Lung (tissue), 12 donors: ENCODE results near the gene STEAP1B. TPM values are rescaled to one million over a fixed set of nuclear protein-coding genes. Genes with fewer than 3 reads are reported as not detected.
"Not testable (repeated sequence)": the region's sequence is repeated elsewhere in the genome, so short reads cannot be mapped to it uniquely, and the experiment has no call there.

ENCODE experiments used
- ATAC-seq: fragments of 200-7000 bp; cut with Tn5 transposase; one replicate; pipeline ENCODE4 v1.9.1; 2020; ENCODE audit warnings: moderate number of reproducible peaks; ENCODE audit not compliant: insufficient read depth, low FRiP score
- DNase-seq, 3 donors: peaks; one replicate each; pipeline ENCODE4 v3.0.0-alpha.2; 2013 to 2017
- H3K27ac ChIP-seq, 2 donors: one replicate each; pipeline ENCODE4 v1.5.1; 2013; ENCODE audit warnings: mild to moderate bottlenecking in 2 of 2, moderate library complexity in 2 of 2, control low read depth in 1 of 2, inconsistent platforms in 1 of 2, low read depth in 1 of 2, low read length in 1 of 2
- H3K27me3 ChIP-seq, 3 donors: one replicate each; pipeline ENCODE4 v1.5.1; 2013; ENCODE audit warnings: low read length in 2 of 3; ENCODE audit not compliant: control insufficient read depth in 3 of 3, insufficient read depth in 3 of 3
- H3K36me3 ChIP-seq, 4 donors: one replicate each; pipeline ENCODE4 v1.5.1; 2013; ENCODE audit warnings: low read length in 4 of 4, mild to moderate bottlenecking in 1 of 4, moderate library complexity in 1 of 4; ENCODE audit not compliant: control insufficient read depth in 4 of 4, insufficient read depth in 4 of 4
- H3K4me1 ChIP-seq, 5 donors: one replicate each; pipeline ENCODE4 v1.5.1; 2013; ENCODE audit warnings: low read length in 5 of 5, mild to moderate bottlenecking in 2 of 5, moderate library complexity in 1 of 5; ENCODE audit not compliant: control insufficient read depth in 5 of 5, insufficient read depth in 5 of 5
- H3K4me3 ChIP-seq: one replicate; pipeline ENCODE4 v1.5.1; 2013; ENCODE audit warnings: mild to moderate bottlenecking, control low read depth, moderate library complexity
- H3K9ac ChIP-seq, 2 donors: one replicate each; pipeline ENCODE4 v1.5.1; 2013; ENCODE audit warnings: low read length in 2 of 2, control low read depth in 1 of 2; ENCODE audit not compliant: insufficient read depth in 1 of 2
- H3K9me3 ChIP-seq, 4 donors: one replicate each; pipeline ENCODE4 v1.5.1; 2013; ENCODE audit warnings: low read length in 3 of 4, mild to moderate bottlenecking in 1 of 4, moderate library complexity in 1 of 4; ENCODE audit not compliant: control insufficient read depth in 4 of 4, insufficient read depth in 3 of 4
- WGBS, 2 donors: extraction: QIAGEN DNeasy Blood & Tissue Kit; methylation state at CpG; one replicate each; pipeline ENCODE4 v1.1.7; 2013; 5-methylcytosine and 5-hydroxymethylcytosine counted together
- polyA plus RNA-seq, 2 donors: library from polyadenylated mRNA; stranded (reverse); fragments of 200-250 nt; gene quantifications; one replicate each; pipeline ENCODE4 v1.2.1, GENCODE V29; 2013
- total RNA-seq, 2 donors: library from RNA; depleted of rRNA in 1 of 2; stranded (reverse); fragments of >200 nt in 1 of 2; gene quantifications; one replicate each; pipeline ENCODE4 v1.2.1, GENCODE V29; 2014 to 2021
- TF ChIP-seq, protein P1 (sequence below): IDR thresholded peaks from 2 replicates; pipeline ENCODE4 v1.5.1; 2012; ENCODE audit warnings: mild to moderate bottlenecking; ENCODE audit errors: control extremely low read depth, extremely low read depth
- donor health status: control.
- donor health status: control.
- donor health status: Bipolar disorder and iron deficiency.
- donor health status: healthy.
- donor health status: DM: yes; HTN: yes; CAD: no.

Gene STEAP1B
- total and polyA plus RNA-seq, 4 donors: 0.16 to 1.5 (median 0.96) TPM

DNA sequence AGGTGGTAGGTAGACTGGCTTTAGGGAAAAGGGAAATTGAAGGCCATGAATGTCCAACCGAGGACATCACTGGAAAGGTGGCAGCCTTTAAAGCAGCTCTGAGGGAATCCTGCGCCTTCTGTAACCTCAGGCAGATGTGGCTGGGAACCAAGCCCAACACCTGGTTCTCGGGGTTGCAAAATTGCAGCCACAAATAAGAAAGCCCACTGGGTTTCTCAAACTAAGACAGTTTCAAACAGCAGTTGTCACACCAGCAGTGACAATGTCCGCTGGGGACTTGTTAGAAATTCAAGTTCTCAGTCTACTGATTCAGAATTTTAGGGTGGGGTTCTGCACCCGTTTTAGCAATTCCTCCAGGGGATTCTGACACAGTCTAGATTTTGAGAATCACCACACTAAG is 42.7 kb upstream of the STEAP1B start:
- no peak overlapping the region for H3K4me3 ChIP-seq
- TF ChIP-seq, protein P1, sequence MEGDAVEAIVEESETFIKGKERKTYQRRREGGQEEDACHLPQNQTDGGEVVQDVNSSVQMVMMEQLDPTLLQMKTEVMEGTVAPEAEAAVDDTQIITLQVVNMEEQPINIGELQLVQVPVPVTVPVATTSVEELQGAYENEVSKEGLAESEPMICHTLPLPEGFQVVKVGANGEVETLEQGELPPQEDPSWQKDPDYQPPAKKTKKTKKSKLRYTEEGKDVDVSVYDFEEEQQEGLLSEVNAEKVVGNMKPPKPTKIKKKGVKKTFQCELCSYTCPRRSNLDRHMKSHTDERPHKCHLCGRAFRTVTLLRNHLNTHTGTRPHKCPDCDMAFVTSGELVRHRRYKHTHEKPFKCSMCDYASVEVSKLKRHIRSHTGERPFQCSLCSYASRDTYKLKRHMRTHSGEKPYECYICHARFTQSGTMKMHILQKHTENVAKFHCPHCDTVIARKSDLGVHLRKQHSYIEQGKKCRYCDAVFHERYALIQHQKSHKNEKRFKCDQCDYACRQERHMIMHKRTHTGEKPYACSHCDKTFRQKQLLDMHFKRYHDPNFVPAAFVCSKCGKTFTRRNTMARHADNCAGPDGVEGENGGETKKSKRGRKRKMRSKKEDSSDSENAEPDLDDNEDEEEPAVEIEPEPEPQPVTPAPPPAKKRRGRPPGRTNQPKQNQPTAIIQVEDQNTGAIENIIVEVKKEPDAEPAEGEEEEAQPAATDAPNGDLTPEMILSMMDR: no peak
- no peak overlapping the region for H3K27ac ChIP-seq
- H3K4me1 ChIP-seq: no peaks in the 10 kb centered on the region
- no peaks in the 10 kb centered on the region for H3K36me3 ChIP-seq
- ATAC-seq: no peak
- no peaks in the 10 kb centered on the region for H3K9me3 ChIP-seq
- DNase-seq: no peak
- H3K27me3 ChIP-seq: peaks cover 0 to 9% (median 8%) of the 10 kb centered on the region in 3 donors
- WGBS, 2 donors: 81 to 83% methylated on average over 5 of the region's 5 CpGs
- H3K9ac ChIP-seq: no peak overlapping the region

DNA sequence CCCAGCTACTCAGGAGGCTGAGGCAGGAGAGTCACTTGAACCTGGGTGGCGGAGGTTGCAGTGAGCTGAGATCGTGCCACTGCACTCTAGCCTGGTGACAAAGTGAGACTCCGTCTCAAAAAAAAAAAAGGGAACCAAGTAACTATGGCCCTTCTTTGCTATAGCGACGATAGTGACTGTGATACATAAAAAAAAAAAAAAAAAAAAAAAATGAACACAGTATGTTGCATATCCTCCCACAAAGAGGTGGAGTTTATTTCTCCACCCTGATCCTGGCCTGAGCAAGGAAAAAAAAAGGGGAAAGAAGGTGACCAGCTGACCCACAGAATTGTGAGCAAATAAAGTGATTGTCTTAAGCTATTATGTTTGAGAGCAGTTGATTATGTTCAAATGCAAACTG is 42.3 kb upstream of the STEAP1B start:
- Histone ChIP-seq H3K4me3 (no peak overlapping the region), H3K36me3 (no peaks in the 10 kb centered on the region), H3K9ac (no peak overlapping the region), H3K27me3 (peaks cover 0 to 8% (median 4%) of the 10 kb centered on the region in 3 donors), H3K9me3 (no peaks in the 10 kb centered on the region), H3K27ac (no peak overlapping the region), H3K4me1 (no peaks in the 10 kb centered on the region)
- ATAC-seq: no peak
- TF ChIP-seq, protein P1: no peak
- no peak for DNase-seq
- WGBS, 2 donors: 75% methylated on average over 5 of the region's 5 CpGs

DNA sequence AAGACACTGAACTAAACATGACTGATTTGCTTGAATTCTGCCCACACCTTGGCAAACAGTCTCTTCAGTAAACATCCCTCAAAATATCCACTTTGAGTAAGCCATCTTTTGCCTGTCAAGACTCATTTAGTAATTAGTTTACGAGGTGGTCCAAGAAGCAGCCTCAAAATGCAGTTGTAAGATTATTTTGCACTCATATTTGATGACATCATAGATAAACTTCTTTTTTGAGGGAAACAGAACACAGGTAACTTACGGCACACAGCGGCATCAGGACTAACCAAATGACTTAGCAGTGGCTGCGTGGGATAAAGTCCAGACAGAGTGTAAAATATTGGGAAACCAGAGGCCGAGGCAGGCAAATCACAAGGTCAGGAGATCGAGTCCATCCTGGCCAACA is 41.8 kb upstream of the STEAP1B start:
- ATAC-seq (no peak), DNase-seq (no peak)
- 96% methylated on average over 6 of the region's 6 CpGs for WGBS, 2 donors
- Histone ChIP-seq H3K9ac (no peak overlapping the region), H3K27me3 (peaks cover 0 to 4% (median 0%) of the 10 kb centered on the region in 3 donors), H3K9me3 (no peaks in the 10 kb centered on the region), H3K4me3 (no peak overlapping the region), H3K36me3 (no peaks in the 10 kb centered on the region), H3K4me1 (no peaks in the 10 kb centered on the region), H3K27ac (no peak overlapping the region)
- TF ChIP-seq, protein P1: no peak

DNA sequence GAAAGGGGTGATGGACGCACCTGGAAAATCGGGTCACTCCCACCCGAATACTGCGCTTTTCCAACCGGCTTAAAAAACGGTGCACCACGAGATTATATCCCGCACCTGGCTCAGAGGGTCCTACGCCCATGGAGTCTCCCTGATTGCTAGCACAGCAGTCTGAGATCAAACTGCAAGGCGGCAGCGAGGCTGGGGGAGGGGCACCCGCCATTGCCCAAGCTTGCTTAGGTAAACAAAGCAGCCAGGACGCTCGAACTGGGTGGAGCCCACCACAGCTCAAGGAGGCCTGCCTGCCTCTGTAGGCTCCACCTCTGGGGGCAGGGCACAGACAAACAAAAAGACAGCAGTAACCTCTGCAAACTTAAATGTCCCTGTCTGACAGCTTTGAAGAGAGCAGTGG is 28.5 kb upstream of the STEAP1B start:
- not testable (repeated sequence) for H3K4me1 ChIP-seq, H3K4me3 ChIP-seq, ATAC-seq, H3K9me3 ChIP-seq, H3K27ac ChIP-seq, DNase-seq, H3K27me3 ChIP-seq, H3K36me3 ChIP-seq, H3K9ac ChIP-seq
- WGBS, 2 donors: 72 to 82% methylated on average over 4 to 10 of the region's 14 CpGs

DNA sequence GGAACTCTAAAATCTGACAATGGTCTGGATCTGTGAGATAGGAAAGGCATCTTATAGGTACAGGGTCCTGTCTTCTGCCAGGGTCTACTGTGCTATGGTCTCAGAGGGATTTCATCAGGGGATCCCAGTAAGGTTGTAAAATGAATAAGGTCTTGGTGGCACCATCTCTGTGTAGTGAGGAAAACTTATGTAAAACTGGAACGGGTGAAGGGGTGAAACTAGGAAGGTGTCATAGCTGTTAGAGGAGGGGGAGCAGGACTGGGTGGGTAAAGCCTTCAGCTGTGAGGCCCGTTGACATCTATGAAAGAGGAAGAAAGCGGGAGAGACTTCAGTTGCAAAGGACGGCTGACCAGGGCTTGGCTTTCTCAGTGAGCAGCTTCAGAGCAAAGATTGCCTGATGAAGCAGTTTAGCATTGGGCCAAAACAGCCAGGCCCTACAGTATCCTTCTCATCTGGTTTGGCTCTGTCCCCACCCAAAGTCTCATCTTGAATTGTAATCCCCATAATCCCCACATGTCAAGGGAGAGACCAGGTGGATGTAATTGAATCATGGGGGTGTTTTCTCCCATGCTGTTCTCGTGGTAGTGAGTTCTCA is 24.5 kb upstream of the STEAP1B start:
- H3K9me3 ChIP-seq, H3K36me3 ChIP-seq, H3K4me3 ChIP-seq, H3K9ac ChIP-seq, DNase-seq, ATAC-seq, H3K27ac ChIP-seq, H3K27me3 ChIP-seq, H3K4me1 ChIP-seq: not testable (repeated sequence)
- 47 to 49% methylated on average over 5 of the region's 5 CpGs for WGBS, 2 donors

DNA sequence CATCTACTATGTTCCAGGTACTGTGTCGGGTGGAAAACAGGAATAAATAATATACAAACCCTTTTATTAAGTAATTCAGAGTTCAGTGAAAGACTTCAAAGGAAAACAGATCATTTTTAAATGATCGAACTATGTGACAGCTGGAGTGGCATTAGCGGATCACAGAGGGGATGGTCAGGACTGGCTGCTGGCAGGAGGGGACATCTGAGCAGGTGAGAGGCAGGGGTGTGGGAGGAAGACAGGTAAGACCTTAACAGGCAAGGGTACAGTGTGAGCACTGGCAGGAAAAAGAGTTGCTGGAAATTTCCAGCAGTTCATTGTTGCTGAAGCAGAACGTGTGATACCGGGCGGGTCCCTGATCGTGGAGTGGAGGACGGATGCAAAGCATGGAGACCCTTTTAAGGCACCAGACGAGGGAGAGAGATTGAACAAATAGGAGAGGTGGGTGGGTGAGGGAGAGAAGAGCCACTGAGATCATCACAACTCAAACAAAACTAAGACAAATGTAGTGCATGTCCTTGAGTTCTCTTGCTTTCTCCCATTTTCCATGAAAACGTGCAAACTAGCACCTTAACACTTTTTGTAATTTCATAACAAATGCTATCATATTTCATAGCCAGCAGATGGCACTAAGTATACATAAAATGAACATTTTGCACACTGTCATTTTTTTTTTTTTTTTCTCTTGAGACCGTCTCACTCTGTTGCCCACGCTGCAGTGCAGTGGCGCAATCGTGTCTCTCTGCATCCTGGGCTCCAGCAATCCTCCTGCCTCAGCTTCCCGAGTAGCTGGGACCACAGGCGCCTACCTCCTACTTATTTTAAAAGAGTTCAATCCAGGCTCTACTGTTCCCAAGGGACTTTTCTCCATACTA is 23.7 kb upstream of the STEAP1B start:
- ATAC-seq (peak; percentile 80), DNase-seq (peak; percentile 39 to 63 (median 49))
- not testable (repeated sequence) for H3K36me3 ChIP-seq, H3K27me3 ChIP-seq, H3K4me1 ChIP-seq, H3K27ac ChIP-seq, H3K9ac ChIP-seq, H3K9me3 ChIP-seq, H3K4me3 ChIP-seq
- WGBS, 2 donors: 39 to 45% methylated on average over 16 of the region's 16 CpGs
